RPMI7951 (cell line): ENCODE results near the gene IRF2. TPM values are rescaled to one million over a fixed set of nuclear protein-coding genes. Genes with fewer than 3 reads are reported as not detected.
A peak's percentile ranks its signal among the peaks of the same experiment; 100 is the strongest.

ENCODE experiments used
- DNase-seq: peaks from one replicate; pipeline ENCODE4 v3.0.0-alpha.2; 2012; ENCODE audit warnings: low read depth
- total RNA-seq: library from RNA; depleted of rRNA; stranded (reverse); fragments of >200 nt; shearing (Covaris generic); gene quantifications from 2 replicates; pipeline ENCODE4 v1.2.3, GENCODE V29; 2014

IRF2 gene
- total RNA-seq, 1 experiment from 2014 or later = 43.3 TPM

DNA sequence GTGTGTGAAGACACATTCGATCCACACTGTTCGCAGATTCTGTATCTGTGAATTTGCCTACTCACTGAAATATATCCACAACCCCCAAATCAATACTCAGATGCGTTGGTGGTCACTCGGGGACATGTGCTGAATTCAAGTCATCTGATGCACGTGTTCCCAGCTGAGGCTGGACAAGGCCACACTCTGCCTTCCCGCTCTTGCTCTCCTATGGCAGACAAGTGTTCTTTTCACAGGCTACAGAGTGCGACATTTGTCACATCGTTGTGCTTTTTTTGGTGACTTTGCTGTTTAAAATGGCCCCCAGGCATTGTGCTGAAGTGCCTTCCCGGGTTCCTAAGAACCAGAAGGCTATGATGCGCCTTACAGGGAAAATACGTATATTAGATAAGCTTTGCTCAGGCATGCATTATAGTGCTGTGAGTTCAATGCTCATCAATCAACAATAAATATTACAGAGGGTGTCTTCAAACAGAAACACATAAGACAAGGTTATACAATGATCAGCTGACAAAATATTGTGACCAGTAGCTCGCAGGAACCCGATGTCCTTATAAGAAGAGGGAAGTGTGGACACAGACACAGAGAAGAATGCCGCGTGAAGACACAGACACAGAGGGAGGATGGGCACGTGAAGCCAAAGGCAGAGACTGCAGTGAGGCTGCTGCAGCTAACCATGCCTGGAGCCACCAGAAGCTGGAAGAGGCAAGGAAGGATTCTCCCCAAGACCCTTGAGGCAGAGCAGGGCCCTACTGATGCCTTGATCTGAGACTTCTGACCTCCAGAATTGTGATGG, 42.0 kb downstream of the IRF2 start:
- DNase-seq = no peak

GRCh38 chr4:184430163-184430562, 44.2 kb downstream of the IRF2 start:
- DNase-seq = no peak

- DNase-seq = no peak
These were observed 45.6 kb downstream of the IRF2 start for GRCh38 chr4:184428787-184429186.

GRCh38 chr4:184427687-184428086, 46.7 kb downstream of the IRF2 start:
- DNase-seq = no peak

- no peak for DNase-seq
These were observed 47.3 kb downstream of the IRF2 start for GRCh38 chr4:184427093-184427492.

DNA sequence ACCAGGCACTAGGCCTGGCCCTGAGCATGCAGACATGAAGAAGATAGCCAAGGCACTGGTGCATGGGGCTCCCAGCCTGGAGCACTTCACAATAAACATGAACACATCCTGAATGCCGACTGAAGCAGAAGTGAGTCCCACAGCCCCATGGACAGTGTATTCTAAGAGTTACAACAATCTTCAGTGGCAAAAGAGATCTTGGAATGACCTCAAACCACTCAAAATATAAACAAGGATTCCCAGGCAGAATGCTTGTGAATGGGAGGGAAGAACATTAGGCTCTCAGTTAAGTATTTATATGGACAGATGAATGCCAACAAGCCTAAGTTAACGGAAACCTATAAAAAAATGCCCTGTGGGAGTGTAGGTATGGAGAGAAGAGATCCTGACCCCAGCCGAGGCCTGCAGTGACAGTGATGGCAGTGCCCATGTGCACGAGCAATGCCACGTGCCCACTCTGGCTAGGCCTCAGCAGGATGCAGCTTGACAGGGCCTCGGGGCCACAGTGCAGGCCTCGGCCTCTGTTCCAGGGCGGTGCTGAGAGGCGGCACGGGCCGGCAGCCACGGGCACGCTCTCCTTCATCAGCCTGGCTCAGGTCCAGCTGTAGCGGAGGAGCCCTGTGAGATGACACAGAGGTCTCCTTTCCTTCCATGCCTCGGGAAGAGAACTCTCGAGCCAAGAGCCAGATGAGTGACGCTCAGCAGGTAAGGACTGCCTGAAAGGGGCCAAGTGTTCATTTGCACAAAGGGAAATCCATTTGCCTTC, 49.2 kb downstream of the IRF2 start:
- DNase-seq = peak; percentile 77

DNA sequence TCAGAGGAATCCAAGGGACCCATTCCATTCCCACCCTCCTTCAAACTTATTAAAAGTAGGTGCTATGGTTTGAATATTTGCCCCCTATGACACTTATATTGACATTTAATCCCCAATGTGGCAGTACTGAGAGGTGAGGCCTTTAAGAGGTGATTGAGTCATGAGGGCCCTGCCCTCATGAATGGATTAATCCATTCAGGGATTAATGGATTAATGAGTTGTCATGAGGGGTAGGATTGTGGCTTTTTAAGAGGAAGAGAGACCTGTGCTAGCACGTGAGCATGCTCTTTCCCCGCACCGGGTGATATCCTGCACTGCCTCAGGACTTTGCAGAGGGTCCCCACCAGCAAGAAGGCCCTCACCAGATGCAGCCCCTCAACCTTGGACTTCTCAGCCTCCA, 50.1 kb downstream of the IRF2 start:
- no peak for DNase-seq

DNA sequence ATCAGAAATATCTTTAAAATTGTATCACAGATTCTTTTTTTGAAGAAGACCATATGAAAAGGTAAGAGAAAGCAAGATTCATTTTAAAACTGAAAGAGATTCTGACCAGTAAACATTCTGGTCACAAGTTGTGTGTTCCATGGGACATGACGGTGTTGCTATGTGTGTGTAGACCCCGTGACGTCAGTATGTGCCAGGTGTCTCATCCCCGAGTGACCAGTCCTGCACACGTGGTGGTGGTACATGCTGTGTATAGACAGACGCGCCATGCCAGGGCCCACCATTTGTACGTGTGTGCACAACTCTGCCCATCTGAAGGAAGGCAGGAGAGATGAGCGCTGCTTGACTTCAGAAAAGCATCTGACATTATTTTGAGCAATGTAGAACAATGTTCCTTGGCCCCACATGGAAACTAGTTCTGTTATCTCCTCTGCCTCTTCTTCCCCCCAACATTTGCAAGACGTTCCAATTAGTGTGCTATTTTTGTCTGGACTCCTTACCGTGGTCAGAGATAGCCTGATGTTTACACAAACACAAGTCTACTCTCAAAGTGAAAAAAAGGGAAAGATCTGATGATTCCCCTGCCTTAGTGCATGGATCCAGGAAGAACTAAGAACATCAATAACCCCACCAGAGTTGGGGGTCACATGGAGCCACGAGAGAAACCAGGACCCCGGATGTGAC, 51.2 kb downstream of the IRF2 start:
- DNase-seq = no peak

- DNase-seq = no peak
These were observed 52.0 kb downstream of the IRF2 start for GRCh38 chr4:184422378-184422777.

DNA sequence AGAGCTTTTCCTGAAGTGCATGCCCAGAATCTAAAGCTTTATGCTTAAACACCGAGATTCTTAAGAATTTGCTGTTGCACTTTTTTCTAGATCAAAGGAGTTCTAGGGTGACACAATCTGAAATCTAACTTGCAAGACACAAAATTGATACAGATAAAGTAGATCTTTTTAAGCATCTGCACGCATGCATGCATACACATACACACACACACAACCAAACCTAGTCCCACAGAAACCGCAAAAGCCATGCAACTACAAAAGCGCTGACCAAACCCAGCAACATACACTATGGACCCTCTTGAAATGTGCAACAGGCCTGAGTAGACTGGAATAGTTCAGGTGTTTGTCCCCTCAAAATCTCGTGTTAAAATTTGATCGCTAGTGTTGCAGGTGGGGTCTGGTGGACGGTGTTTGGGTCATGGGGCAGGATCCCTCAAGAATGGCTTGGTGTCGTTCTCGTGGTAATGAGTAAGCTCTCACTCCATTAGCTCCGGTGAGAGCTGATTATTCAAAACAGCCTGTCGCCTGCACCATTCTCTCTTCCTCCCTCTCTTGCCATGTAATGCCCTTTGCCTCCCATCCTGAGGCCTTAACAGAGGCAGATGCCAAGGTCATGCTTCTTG, 52.7 kb downstream of the IRF2 start:
- no peak for DNase-seq

DNA sequence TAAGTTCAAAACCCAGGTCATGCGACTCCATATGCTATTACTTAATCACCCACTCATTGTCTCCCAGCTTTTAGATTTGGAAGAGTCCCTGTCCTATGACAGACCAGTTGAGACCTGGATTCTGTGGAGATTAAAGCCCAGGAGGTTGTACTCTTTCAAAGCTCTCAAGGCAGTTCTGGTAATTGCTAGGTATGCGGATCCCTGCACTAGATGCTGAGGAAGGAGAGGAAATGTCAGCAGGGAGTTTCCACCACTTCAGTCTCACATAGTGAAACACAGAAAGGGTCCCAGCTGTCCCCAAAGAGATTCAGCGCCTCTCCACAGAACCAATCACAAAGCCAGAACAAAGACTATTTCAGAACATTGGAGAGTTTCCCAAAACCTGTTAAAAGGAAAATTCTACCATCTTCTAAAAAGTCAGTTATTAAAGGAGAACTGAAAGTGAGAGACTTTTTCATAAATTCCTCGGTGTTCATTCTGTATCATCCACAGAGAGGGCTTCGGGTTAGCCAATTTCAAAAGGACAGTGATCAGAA, 53.4 kb downstream of the IRF2 start:
- DNase-seq = no peak

DNA sequence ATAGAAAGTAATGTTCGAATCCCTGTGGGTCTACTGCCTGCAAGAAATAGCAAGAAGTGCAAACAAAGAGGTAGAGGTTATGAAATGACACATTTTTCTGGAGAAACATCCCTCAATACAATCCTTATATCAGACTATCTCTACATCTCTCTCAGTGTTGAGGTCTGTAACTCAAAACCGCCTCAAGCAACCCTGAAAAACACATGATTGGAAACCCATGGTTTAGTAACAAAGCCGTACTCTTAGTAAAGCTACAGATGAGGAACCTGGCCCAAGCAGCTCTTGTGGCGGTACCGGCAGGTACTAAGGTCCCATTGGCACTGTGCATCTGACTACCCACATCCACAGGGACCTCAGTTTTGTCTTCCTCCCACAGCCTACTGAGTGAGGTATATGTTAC, 53.9 kb downstream of the IRF2 start:
- DNase-seq = no peak

GRCh38 chr4:184419976-184420375, 54.4 kb downstream of the IRF2 start:
- no peak for DNase-seq

DNA sequence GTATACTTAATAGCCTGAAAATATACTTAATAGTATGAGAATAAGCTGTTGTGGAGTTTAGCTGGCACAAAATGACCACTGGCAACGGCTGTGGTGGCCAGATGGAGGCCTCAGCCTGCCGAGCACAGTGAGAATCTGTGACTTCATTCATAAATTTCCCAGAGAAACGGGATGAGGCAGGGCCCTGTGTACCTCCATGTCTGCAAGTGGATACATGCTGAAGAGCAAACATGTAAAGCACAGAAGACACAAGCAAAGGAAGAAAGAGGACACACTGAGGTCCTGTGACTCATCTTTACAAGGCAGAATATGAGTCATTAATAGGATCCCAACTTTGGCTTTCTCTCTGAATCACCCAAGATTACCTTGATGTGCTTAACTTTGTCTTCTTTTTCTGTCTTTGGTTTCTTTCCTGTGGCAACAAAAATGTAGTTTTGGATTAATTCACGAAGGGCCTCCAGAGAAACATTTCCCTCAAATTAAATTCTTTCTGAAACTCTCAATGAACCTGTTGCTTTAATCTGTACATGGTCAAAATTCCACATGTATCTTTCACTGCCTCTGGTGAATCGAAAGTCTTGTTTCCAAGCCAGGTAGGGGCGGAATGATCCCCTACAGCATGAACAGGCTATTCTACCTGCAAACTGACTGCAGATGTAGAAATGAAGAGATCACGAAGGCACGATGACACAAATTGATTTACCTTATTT, 56.4 kb downstream of the IRF2 start:
- DNase-seq = peak; percentile 91

DNA sequence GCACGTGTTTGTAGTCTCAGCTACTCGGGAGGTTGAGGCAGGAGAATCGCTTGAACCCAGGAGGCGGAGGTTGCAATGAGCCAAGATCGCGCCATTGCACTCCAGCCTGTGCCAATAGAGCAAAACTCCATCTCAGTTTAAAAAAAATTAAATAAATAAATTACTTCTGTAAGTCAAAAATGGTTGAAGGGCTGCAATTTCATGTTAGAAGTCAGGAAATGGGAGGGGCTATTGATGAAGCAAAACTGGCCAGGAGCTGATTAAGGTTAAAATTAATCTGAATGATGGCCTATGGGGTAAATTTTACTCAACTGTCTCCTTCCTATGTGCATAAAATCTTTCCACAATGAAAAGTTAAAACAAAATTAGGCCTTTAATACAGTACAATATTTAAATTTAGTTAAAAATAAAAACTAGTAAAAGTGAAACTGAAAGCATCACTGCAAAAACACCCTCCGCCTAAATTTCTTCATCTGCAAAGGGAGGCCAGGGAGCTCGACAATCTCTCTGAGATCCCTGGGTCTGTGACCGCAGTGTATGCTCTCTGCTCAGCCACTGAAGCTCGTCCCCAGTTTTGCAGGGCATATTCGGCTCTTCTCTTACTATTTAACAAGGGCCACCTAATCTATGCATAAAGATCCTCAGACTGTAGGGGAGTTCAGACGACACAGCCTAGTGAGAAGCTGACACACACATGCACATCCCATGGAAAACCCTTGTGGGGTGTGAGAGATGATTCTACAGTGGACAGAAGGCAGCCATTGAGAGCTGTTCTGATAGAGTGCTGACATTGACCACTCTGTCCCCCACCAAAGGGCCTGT, 57.2 kb downstream of the IRF2 start:
- peak; percentile 60 for DNase-seq

- no peak for DNase-seq
These were observed 59.3 kb downstream of the IRF2 start for GRCh38 chr4:184415071-184415470.

- no peak for DNase-seq
These were observed 60.9 kb downstream of the IRF2 start for GRCh38 chr4:184413261-184414046.

DNA sequence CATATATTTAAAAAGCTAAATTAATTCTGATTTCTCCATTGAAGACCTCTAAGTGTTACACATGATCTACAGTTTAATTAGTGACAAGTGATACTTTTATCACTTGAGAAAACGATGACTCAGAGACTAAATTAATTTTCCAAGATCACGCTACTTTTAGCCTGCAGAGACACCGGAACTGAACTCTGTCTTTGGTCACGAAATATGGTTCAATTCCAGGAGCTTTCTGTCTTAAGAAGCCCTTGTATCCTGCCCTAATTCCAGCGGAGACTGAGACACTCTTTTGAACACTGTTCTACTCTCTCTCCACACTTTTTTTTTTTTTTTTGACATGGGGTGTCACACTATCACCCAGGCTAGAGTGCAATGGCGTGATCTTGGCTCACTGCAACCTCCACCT, 63.6 kb downstream of the IRF2 start:
- no peak for DNase-seq

DNA sequence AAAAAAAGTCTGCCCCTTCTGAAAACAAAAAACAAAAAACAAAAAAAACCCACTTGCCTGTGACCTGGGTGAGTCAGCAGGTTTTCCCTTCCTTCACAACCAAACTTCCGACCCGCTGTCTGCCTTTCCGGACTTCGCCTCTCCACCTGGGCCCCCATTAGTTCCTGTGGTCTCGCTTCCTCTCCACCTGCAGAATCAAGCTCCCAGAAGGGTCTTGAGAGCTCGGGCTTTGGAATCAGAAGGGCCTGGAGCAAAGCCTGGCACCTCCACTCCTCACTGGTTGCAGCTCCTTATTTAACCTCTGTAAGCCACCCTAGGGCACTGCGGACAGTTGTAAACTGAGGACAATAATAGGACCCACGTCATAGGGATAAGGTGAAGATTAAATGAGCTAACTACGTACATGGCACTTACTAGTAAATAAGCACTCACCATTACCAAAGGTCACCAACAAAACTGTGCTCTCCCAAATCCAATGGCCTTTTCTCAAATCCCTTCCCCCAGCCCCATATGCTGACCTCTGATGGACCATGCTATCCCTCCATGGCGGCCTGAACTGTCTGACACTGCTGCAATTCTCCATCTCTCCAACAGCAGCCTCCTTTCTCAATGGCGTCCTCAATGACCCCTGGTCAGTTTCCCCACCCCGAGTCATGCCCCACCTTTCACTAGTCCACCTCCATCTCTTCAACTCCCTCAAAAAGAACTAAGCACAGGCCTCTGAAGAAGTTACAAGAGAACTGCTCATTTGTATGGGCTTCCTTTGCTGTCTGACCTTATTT, 64.2 kb downstream of the IRF2 start:
- no peak for DNase-seq
